B cell (primary cell): ENCODE results near the gene PHLDB3. TPM values are rescaled to one million over a fixed set of nuclear protein-coding genes. Genes with fewer than 3 reads are reported as not detected.

Source experiments
- ATAC-seq: fragments of 200-7000 bp; cut with Tn5 transposase; one replicate; pipeline ENCODE4 v1.10.0; 2021; ENCODE audit warnings: low read depth, mild to moderate bottlenecking, moderate number of reproducible peaks, moderate library complexity
- CTCF ChIA-PET: fragments of 350-600 bp; sonication (Branson Sonifier 250); formaldehyde crosslinking; loops from one replicate; lab custom pipeline; 2021; ENCODE audit warnings: antibody characterized with exemption, inconsistent platforms; lab: Charles Lee
- POLR2A ChIA-PET: fragments of 350-600 bp; sonication (Branson Sonifier 250); formaldehyde crosslinking; loops from one replicate; lab custom pipeline; 2021; ENCODE audit warnings: antibody characterized with exemption; lab: Charles Lee
- DNase-seq: peaks from one replicate; pipeline ENCODE4 v3.0.0; 2013
- H2AFZ ChIP-seq: 2 replicates; pipeline ENCODE4 v1.6.1; 2012; ENCODE audit warnings: mild to moderate bottlenecking, low read depth, low read length; ENCODE audit not compliant: insufficient read depth, poor library complexity, severe bottlenecking
- H3K27ac ChIP-seq, 2 donors: 1 replicate in 1 of 2; 2 replicates in 1 of 2; pipeline ENCODE4 v1.5.1; 2012 to 2013; ENCODE audit warnings: low read length in 2 of 2, mild to moderate bottlenecking in 2 of 2, moderate library complexity in 1 of 2
- H3K27me3 ChIP-seq, 4 experiments: fragments of 200-600 bp in 1 of 4; sonication (generic) in 1 of 4; replicated peaks in 1 of 4; 1 replicate in 2 of 4; 2 replicates in 2 of 4; pipeline versions ENCODE4 v1.6.1 to v1.7.0; 2013 to 2016; ENCODE audit warnings: low read length in 3 of 4, mild to moderate bottlenecking in 2 of 4, mixed read lengths in 1 of 4, moderate library complexity in 1 of 4; ENCODE audit not compliant: insufficient read depth in 4 of 4, control insufficient read depth in 3 of 4; ENCODE audit errors: control extremely low read depth in 1 of 4
- H3K36me3 ChIP-seq, 2 experiments: replicated peaks in 1 of 2; 1 replicate in 1 of 2; 2 replicates in 1 of 2; pipeline versions ENCODE4 v1.6.1 to v1.7.1; 2013; ENCODE audit warnings: low read length in 1 of 2; ENCODE audit not compliant: insufficient read depth in 2 of 2, control insufficient read depth in 1 of 2; ENCODE audit errors: control extremely low read depth in 1 of 2, extremely low read depth in 1 of 2
- H3K4me1 ChIP-seq, 2 donors: fragments of 200-600 bp in 1 of 2; sonication (generic) in 1 of 2; 1 replicate in 1 of 2; 2 replicates in 1 of 2; pipeline versions ENCODE4 v1.5.1 to v1.6.1; 2013 to 2017; ENCODE audit warnings: low read length in 2 of 2; ENCODE audit not compliant: control insufficient read depth in 2 of 2, insufficient read depth in 2 of 2
- H3K4me2 ChIP-seq: replicated peaks from 2 replicates; pipeline ENCODE3; 2012; ENCODE audit warnings: mild to moderate bottlenecking, low read depth, low read length; ENCODE audit not compliant: poor library complexity, severe bottlenecking
- H3K4me3 ChIP-seq, 5 experiments: fragments of 200-600 bp in 1 of 5; sonication (generic) in 1 of 5; 1 replicate in 3 of 5; 2 replicates in 2 of 5; pipeline versions ENCODE4 v1.5.1 to v1.7.0; 2011 to 2016; ENCODE audit warnings: low read length in 4 of 5, mild to moderate bottlenecking in 4 of 5, low read depth in 2 of 5, control low read depth in 1 of 5, moderate library complexity in 1 of 5; ENCODE audit not compliant: insufficient read depth in 1 of 5; ENCODE audit errors: control extremely low read depth in 1 of 5, extremely low read depth in 1 of 5
- H3K79me2 ChIP-seq: fragments of 200-600 bp; sonication (generic); one replicate; pipeline ENCODE4 v1.6.0; 2016; ENCODE audit warnings: low read length; ENCODE audit not compliant: control insufficient read depth, insufficient read depth
- H3K9ac ChIP-seq: fragments of 200-600 bp; sonication (generic); 2 replicates; pipeline ENCODE4 v1.6.1; 2017; ENCODE audit warnings: mild to moderate bottlenecking, low read length, moderate library complexity
- H3K9me3 ChIP-seq, 3 donors: one replicate each; pipeline versions ENCODE4 v1.6.1 to v1.7.1; 2013; ENCODE audit warnings: low read length in 2 of 3; ENCODE audit not compliant: control insufficient read depth in 2 of 3, insufficient read depth in 1 of 3; ENCODE audit errors: control extremely low read depth in 1 of 3
- H4K20me1 ChIP-seq: 2 replicates; pipeline ENCODE4 v1.6.0; 2012; ENCODE audit warnings: mild to moderate bottlenecking, low read length; ENCODE audit not compliant: insufficient read depth, control insufficient read depth, poor library complexity, severe bottlenecking
- H3K27ac Mint-ChIP-seq: one replicate; pipeline ENCODE4 v1.8.0; 2021; ENCODE audit warnings: mixed read lengths
- H3K27me3 Mint-ChIP-seq: one replicate; pipeline ENCODE4 v1.8.0; 2021; ENCODE audit warnings: mixed read lengths
- H3K4me1 Mint-ChIP-seq: one replicate; pipeline ENCODE4 v1.8.0; 2021; ENCODE audit warnings: mixed read lengths
- H3K4me3 Mint-ChIP-seq: one replicate; pipeline ENCODE4 v1.8.0; 2021; ENCODE audit warnings: mixed read lengths
- H3K9me3 Mint-ChIP-seq: one replicate; pipeline ENCODE4 v1.8.0; 2022; ENCODE audit warnings: mixed read lengths; ENCODE audit not compliant: insufficient read depth
- EZH2 ChIP-seq: IDR thresholded peaks from 2 replicates; pipeline ENCODE4 v1.6.1; 2012; ENCODE audit warnings: borderline replicate concordance, low read depth, mild to moderate bottlenecking, moderate library complexity, low read length; ENCODE audit not compliant: insufficient read depth, poor library complexity, severe bottlenecking
- WGBS: methylation state at CpG from one replicate; pipeline ENCODE4 v1.1.5; 2013; ENCODE audit warnings: missing lambda C conversion rate; ENCODE audit not compliant: insufficient coverage; 5-methylcytosine and 5-hydroxymethylcytosine counted together
- intact Hi-C: fragments of 100-400 bp; cut with micrococcal nuclease; formaldehyde crosslinking; loops from one replicate; pipeline ENCODE4 v1.10.0; 2022
- polyA plus RNA-seq: library from polyadenylated mRNA; depleted of rRNA; stranded (reverse); fragments of >200 nt; gene quantifications from 2 replicates; pipeline ENCODE4 v1.2.3, GENCODE V29; 2012
- total RNA-seq, 2 donors: library from RNA; stranded (reverse); fragments of 120-200 nt in 1 of 2; gene quantifications; 1 replicate in 1 of 2; 2 replicates in 1 of 2; pipeline versions ENCODE4 v1.2.3 to v1.2.4, GENCODE V29; 2013 to 2022
- TF ChIP-seq, protein P1 (sequence below): fragments of 200-600 bp; IDR thresholded peaks from one replicate; pipeline ENCODE4 v1.8.0; 2022; ENCODE audit warnings: antibody characterized with exemption, mild to moderate bottlenecking

The PHLDB3 gene
- total and polyA plus RNA-seq, 2 donors (not counting 1 experiment from before 2014, with no cell fraction given) = 10.2 to 30.7 TPM

DNA sequence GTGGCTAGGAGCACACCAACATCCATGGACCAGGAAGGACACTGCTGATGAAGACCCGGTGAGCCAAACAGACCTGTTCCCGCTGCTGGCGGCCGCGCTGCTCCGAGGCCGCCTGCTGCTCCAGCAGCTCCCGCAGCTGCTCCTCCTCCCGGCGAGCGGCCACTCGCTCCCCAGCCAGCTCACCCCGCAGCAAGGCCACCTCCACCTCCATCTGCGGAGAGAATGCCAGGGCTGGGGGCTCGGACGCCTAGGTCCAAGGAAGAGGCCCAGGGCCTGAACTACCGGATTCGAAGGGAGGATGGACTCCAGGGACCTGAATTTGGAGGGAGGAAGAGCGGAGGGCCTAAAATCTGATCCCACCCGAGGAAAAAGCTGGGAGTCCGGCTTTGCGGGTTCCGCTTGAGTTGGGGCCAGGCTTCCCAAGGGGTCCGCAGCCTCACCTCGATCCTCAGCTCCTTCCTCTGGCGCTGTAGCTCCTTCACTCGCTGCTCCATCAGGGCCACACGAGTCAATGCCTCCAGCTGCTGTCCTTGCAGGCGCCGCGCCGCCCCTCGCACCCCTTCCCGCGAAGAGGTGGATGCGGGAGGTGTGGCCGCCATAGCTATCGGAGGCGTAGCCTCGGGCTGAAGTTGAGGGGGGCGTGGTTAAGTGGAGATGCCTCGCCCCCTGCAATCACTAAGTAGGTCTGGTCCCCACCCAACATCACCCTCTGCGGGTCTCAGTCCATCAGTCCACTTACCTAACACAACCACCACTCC lies 2.7 kb downstream of the PHLDB3 start:
- H3K9me3 Mint-ChIP-seq = no peaks in the 10 kb centered on the region
- ChIA-PET CTCF (interaction anchor here (0.6 to 2.0 kb wide), 5 partner anchors 12 to 661 kb away, joined by 3 to 9 read pairs (median 3); no protein-coding TSS in a partner anchor), POLR2A (interaction anchor here (1.1 kb wide), 1 partner anchor 38 kb away, joined by 3 read pairs; no protein-coding TSS in a partner anchor)
- no peak for TF ChIP-seq EZH2
- TF ChIP-seq, protein P1, sequence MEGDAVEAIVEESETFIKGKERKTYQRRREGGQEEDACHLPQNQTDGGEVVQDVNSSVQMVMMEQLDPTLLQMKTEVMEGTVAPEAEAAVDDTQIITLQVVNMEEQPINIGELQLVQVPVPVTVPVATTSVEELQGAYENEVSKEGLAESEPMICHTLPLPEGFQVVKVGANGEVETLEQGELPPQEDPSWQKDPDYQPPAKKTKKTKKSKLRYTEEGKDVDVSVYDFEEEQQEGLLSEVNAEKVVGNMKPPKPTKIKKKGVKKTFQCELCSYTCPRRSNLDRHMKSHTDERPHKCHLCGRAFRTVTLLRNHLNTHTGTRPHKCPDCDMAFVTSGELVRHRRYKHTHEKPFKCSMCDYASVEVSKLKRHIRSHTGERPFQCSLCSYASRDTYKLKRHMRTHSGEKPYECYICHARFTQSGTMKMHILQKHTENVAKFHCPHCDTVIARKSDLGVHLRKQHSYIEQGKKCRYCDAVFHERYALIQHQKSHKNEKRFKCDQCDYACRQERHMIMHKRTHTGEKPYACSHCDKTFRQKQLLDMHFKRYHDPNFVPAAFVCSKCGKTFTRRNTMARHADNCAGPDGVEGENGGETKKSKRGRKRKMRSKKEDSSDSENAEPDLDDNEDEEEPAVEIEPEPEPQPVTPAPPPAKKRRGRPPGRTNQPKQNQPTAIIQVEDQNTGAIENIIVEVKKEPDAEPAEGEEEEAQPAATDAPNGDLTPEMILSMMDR = no peak
- Histone ChIP-seq H2AFZ (no peak overlapping the region), H3K4me1 (peaks cover 12 to 22% of the 10 kb centered on the region in 2 donors), H3K27ac (no peak overlapping the region), H3K79me2 (no peaks in the 10 kb centered on the region), H3K36me3 (peaks cover 0 to 17% of the 10 kb centered on the region in 2 experiments), H3K4me3 (no peak overlapping the region), H3K9me3 (no peaks in the 10 kb centered on the region), H3K9ac (no peak overlapping the region), H3K4me2 (no peak overlapping the region), H3K27me3 (no peaks in the 10 kb centered on the region), H4K20me1 (no peaks in the 10 kb centered on the region)
- H3K27me3 Mint-ChIP-seq = no peaks in the 10 kb centered on the region
- H3K4me3 Mint-ChIP-seq = peak overlapping the region; percentile 45
- no peak overlapping the region for H3K27ac Mint-ChIP-seq
- 98% methylated on average over 35 of the region's 43 CpGs for WGBS
- no peak for ATAC-seq
- intact Hi-C loops = no loop called here
- H3K4me1 Mint-ChIP-seq = peaks cover 23% of the 10 kb centered on the region
- DNase-seq = no peak

GRCh38 chr19:43499042-43499441 lies 5.5 kb downstream of the PHLDB3 start:
- Mint-ChIP-seq H3K27ac (no peak overlapping the region), H3K4me1 (peaks cover 15% of the 10 kb centered on the region), H3K4me3 (no peak overlapping the region), H3K9me3 (no peaks in the 10 kb centered on the region), H3K27me3 (no peaks in the 10 kb centered on the region)
- Histone ChIP-seq H3K4me2 (no peak overlapping the region), H3K27me3 (no peaks in the 10 kb centered on the region), H3K9me3 (no peaks in the 10 kb centered on the region), H2AFZ (no peak overlapping the region), H3K4me1 (peaks cover 6 to 13% of the 10 kb centered on the region in 2 donors), H3K9ac (no peak overlapping the region), H3K27ac (no peak overlapping the region), H3K36me3 (peaks cover 0 to 21% of the 10 kb centered on the region in 2 experiments), H3K4me3 (no peak overlapping the region), H3K79me2 (no peaks in the 10 kb centered on the region), H4K20me1 (no peaks in the 10 kb centered on the region)
- ChIA-PET POLR2A (no interaction called here), CTCF (interaction anchor here (2.0 kb wide), 1 partner anchor 52 kb away, joined by 7 read pairs; no protein-coding TSS in a partner anchor)
- no peak for TF ChIP-seq EZH2
- TF ChIP-seq, protein P1 = no peak
- ATAC-seq (no peak), DNase-seq (no peak)
- 93% methylated on average over 3 of the region's 3 CpGs for WGBS
- intact Hi-C loops = no loop called here
